OCI-LY1 (cell line): ENCODE data around the gene NUBPL.
"Not testable (repeated sequence)": the region's sequence is repeated elsewhere in the genome, so short reads cannot be mapped to it uniquely, and the experiment has no call there.

Experiments used
- H2AFZ ChIP-seq: fragments of 200-600 bp; sonication (generic), shearing (Covaris generic); 2 replicates; pipeline ENCODE4 v1.6.0; 2014; ENCODE audit warnings: antibody characterized with exemption, mild to moderate bottlenecking, low read length
- H3F3A ChIP-seq: fragments of 200-600 bp; sonication (generic), shearing (Covaris generic); 2 replicates; pipeline ENCODE4 v1.6.0; 2014; ENCODE audit warnings: mild to moderate bottlenecking, antibody characterized with exemption, low read length, moderate library complexity; ENCODE audit not compliant: insufficient read depth
- H3K27ac ChIP-seq: fragments of 200-600 bp; sonication (generic); 2 replicates; pipeline ENCODE4 v1.5.1; 2014; ENCODE audit warnings: low read length, mixed run types, mild to moderate bottlenecking, low read depth; ENCODE audit not compliant: poor library complexity, severe bottlenecking
- H3K27me3 ChIP-seq: fragments of 200-600 bp; sonication (generic); 2 replicates; pipeline ENCODE4 v1.6.0; 2014; ENCODE audit warnings: antibody characterized with exemption, mild to moderate bottlenecking, low read length, moderate library complexity; ENCODE audit not compliant: insufficient read depth
- H3K36me3 ChIP-seq: fragments of 200-600 bp; sonication (generic); 2 replicates; pipeline ENCODE4 v1.6.1; 2014; ENCODE audit warnings: mild to moderate bottlenecking, antibody characterized with exemption, low read length, moderate library complexity, mixed read lengths; ENCODE audit not compliant: insufficient read depth
- H3K4me1 ChIP-seq: fragments of 200-600 bp; sonication (generic); 2 replicates; pipeline ENCODE4 v1.5.1; 2014; ENCODE audit warnings: mild to moderate bottlenecking, low read length, moderate library complexity; ENCODE audit not compliant: insufficient read depth, severe bottlenecking
- H3K4me2 ChIP-seq: fragments of 200-600 bp; sonication (generic), shearing (Covaris generic); 2 replicates; pipeline ENCODE4 v1.6.1; 2014; ENCODE audit warnings: low read length
- H3K4me3 ChIP-seq: fragments of 200-600 bp; sonication (generic); 2 replicates; pipeline ENCODE4 v1.5.1; 2014; ENCODE audit warnings: low read length, low read depth, mild to moderate bottlenecking, mixed read lengths; ENCODE audit not compliant: poor library complexity, severe bottlenecking
- H3K79me2 ChIP-seq: fragments of 200-600 bp; shearing (Covaris generic); 2 replicates; pipeline ENCODE4 v1.6.1; 2016; ENCODE audit warnings: mixed run types, low read length, mixed read lengths; ENCODE audit not compliant: insufficient read depth
- H3K9ac ChIP-seq: fragments of 200-600 bp; sonication (generic), shearing (Covaris generic); 2 replicates; pipeline ENCODE4 v1.6.1; 2014; ENCODE audit warnings: mild to moderate bottlenecking, low read length, mixed read lengths
- H3K9me2 ChIP-seq: fragments of 200-600 bp; sonication (generic), shearing (Covaris generic); 2 replicates; pipeline ENCODE4 v1.6.1; 2014; ENCODE audit warnings: low read depth, mild to moderate bottlenecking, low read length, mixed read lengths
- H3K9me3 ChIP-seq: fragments of 200-600 bp; shearing (Covaris generic); 2 replicates; pipeline ENCODE4 v1.6.1; 2014; ENCODE audit warnings: low read length, mixed read lengths
- H4K20me1 ChIP-seq: fragments of 200-600 bp; sonication (generic), shearing (Covaris generic); 2 replicates; pipeline ENCODE4 v1.6.0; 2016; ENCODE audit warnings: mild to moderate bottlenecking, low read length; ENCODE audit not compliant: insufficient read depth
- CTCF ChIP-seq: fragments of 200-600 bp; sonication (generic), shearing (Covaris generic); IDR thresholded peaks from 2 replicates; pipeline ENCODE4 v1.5.1; 2017; ENCODE audit warnings: mild to moderate bottlenecking, antibody characterized with exemption, low read length, moderate library complexity, mixed read lengths
- EZH2 ChIP-seq: fragments of 200-600 bp; sonication (generic), shearing (Covaris generic); IDR thresholded peaks from 2 replicates; pipeline ENCODE4 v1.8.0; 2017; ENCODE audit warnings: borderline replicate concordance, mixed run types, mild to moderate bottlenecking, antibody characterized with exemption, low read length, moderate library complexity, mixed read lengths

Gene NUBPL

GRCh38 chr14:31854508-31855075, 293.4 kb downstream of the NUBPL start:
- H3K4me2 ChIP-seq: no peak overlapping the region
- H3K9ac ChIP-seq: no peak overlapping the region
- TF ChIP-seq CTCF (no peak), EZH2 (no peak)
- no peak overlapping the region for H3K27ac ChIP-seq
- no peaks in the 10 kb centered on the region for H3K79me2 ChIP-seq
- no peaks in the 10 kb centered on the region for H3K36me3 ChIP-seq
- H3K27me3 ChIP-seq: no peaks in the 10 kb centered on the region
- H3K4me1 ChIP-seq: no peaks in the 10 kb centered on the region
- H4K20me1 ChIP-seq: no peaks in the 10 kb centered on the region
- no peak overlapping the region for H2AFZ ChIP-seq
- no peaks in the 10 kb centered on the region for H3F3A ChIP-seq
- H3K9me3 ChIP-seq: no peaks in the 10 kb centered on the region
- H3K4me3 ChIP-seq: no peak overlapping the region
- no peaks in the 10 kb centered on the region for H3K9me2 ChIP-seq

DNA sequence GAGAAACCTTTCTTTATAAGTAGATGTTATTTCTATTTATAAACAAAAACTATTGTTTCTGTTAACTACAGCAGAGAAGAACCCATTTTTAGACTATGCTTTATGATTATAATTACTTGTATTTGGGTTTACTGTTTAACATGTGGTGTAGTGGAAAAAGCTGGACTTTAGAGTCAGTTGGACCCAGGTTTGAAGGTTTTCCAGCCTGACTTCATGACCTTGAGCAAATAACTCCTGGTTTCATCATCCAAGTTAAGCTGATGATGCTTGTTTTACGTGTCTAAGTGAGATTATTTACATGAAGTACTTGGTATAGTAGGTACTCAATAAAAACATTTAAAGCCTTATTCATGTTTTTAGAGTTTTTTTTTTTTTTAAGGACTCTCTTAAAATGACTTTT, 294.1 kb downstream of the NUBPL start:
- no peaks in the 10 kb centered on the region for H3K27me3 ChIP-seq
- TF ChIP-seq CTCF: no peak
- TF ChIP-seq EZH2: no peak
- H3K4me1 ChIP-seq: no peaks in the 10 kb centered on the region
- no peaks in the 10 kb centered on the region for H3K9me3 ChIP-seq
- H3K9ac ChIP-seq: no peak overlapping the region
- H3K27ac ChIP-seq: no peak overlapping the region
- no peaks in the 10 kb centered on the region for H4K20me1 ChIP-seq
- H3K4me3 ChIP-seq: no peak overlapping the region
- no peaks in the 10 kb centered on the region for H3K79me2 ChIP-seq
- H3K4me2 ChIP-seq: no peak overlapping the region
- no peaks in the 10 kb centered on the region for H3K9me2 ChIP-seq
- H3K36me3 ChIP-seq: no peaks in the 10 kb centered on the region
- no peaks in the 10 kb centered on the region for H3F3A ChIP-seq
- no peak overlapping the region for H2AFZ ChIP-seq

DNA sequence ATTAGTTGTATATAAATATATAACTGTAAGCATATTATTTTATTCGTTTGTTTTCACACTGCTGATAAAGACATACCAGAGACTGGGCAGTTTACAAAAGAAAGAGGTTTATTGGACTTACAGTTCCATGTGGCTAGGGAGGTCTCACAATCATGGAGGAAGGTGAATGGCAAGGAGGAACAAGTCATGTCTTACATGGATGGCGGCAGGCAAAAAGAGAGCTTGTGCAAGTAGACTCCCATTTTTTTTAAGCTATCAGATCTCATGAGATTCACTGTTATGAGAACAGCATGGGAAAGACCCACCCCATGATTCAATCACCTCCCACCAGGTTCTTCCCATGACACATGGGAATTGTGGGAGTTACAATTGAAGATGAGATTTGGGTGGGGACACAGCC, 294.8 kb downstream of the NUBPL start:
- H3K4me3 ChIP-seq: not testable (repeated sequence)

GRCh38 chr14:31858868-31859267, 297.7 kb downstream of the NUBPL start:
- H3K27ac ChIP-seq: no peak overlapping the region
- H2AFZ ChIP-seq: no peak overlapping the region
- H3K4me1 ChIP-seq: no peaks in the 10 kb centered on the region
- no peaks in the 10 kb centered on the region for H3K9me3 ChIP-seq
- H3K9ac ChIP-seq: no peak overlapping the region
- TF ChIP-seq CTCF (no peak), EZH2 (no peak)
- H3K9me2 ChIP-seq: no peaks in the 10 kb centered on the region
- no peak overlapping the region for H3K4me2 ChIP-seq
- H3K4me3 ChIP-seq: no peak overlapping the region
- no peaks in the 10 kb centered on the region for H4K20me1 ChIP-seq
- no peaks in the 10 kb centered on the region for H3F3A ChIP-seq
- H3K27me3 ChIP-seq: no peaks in the 10 kb centered on the region
- no peaks in the 10 kb centered on the region for H3K79me2 ChIP-seq
- H3K36me3 ChIP-seq: no peaks in the 10 kb centered on the region

More for the DNA sequence above, 294.8 kb downstream of the NUBPL start:
- not testable (repeated sequence) for H3K4me2 ChIP-seq, H3K79me2 ChIP-seq, H3K9me2 ChIP-seq, H3K27ac ChIP-seq, H3F3A ChIP-seq, H3K27me3 ChIP-seq, H3K36me3 ChIP-seq, H3K9ac ChIP-seq, H3K9me3 ChIP-seq, H4K20me1 ChIP-seq, H2AFZ ChIP-seq, H3K4me1 ChIP-seq
